GM10266 (cell line): ENCODE data around the gene RAPGEF2.

Experiments used
- DNase-seq: peaks from one replicate; pipeline ENCODE4 v3.0.0; 2012; ENCODE audit errors: extremely low spot score
- TF ChIP-seq, protein P1 (sequence below): IDR thresholded peaks from 2 replicates; pipeline ENCODE4 v1.5.1; 2012; ENCODE audit warnings: mild to moderate bottlenecking, low read depth; ENCODE audit not compliant: control insufficient read depth, insufficient read depth; ENCODE audit errors: missing control alignments

Gene RAPGEF2

DNA sequence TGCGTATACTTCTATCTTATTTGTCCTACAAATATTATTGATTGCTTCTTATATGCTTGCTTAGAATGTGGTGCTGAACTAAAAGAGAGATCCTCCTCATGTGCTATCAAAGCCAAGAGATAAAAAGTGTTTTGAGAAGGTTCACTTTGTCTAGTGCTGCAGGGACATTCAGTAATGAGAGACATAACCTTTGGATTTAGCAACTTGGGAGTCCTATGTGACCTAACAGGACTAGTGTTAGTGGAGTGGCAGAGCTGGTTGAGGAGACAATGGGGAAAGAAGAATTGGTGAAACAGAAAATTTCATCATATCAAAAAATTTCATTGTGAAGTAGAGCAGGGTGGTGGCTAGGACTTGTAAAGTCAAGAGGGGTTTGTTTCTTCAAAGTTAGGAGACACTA lies 117.0 kb downstream of the RAPGEF2 start:
- no peak for DNase-seq
- TF ChIP-seq, protein P1, sequence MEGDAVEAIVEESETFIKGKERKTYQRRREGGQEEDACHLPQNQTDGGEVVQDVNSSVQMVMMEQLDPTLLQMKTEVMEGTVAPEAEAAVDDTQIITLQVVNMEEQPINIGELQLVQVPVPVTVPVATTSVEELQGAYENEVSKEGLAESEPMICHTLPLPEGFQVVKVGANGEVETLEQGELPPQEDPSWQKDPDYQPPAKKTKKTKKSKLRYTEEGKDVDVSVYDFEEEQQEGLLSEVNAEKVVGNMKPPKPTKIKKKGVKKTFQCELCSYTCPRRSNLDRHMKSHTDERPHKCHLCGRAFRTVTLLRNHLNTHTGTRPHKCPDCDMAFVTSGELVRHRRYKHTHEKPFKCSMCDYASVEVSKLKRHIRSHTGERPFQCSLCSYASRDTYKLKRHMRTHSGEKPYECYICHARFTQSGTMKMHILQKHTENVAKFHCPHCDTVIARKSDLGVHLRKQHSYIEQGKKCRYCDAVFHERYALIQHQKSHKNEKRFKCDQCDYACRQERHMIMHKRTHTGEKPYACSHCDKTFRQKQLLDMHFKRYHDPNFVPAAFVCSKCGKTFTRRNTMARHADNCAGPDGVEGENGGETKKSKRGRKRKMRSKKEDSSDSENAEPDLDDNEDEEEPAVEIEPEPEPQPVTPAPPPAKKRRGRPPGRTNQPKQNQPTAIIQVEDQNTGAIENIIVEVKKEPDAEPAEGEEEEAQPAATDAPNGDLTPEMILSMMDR, result no peak

DNA sequence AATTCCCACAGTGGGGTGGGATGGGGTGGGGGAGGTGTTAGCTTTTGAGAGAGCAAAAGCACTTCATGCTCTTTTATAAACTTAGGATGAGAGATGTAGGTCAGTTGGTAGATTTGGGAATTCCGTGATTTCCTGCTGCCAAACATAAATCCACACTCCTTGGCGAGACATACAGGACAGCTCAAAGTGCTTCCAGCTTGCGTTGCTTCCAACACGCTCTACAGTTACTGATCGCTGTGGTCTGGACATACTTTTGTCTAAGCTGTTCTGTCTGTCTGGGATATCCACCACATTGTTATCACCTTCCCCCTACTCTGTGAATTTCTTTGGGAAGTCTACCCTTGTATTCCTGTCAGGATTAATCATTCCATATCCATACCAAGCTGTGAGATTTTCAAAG lies 117.5 kb downstream of the RAPGEF2 start:
- DNase-seq, result no peak
- TF ChIP-seq, protein P1, result no peak

DNA sequence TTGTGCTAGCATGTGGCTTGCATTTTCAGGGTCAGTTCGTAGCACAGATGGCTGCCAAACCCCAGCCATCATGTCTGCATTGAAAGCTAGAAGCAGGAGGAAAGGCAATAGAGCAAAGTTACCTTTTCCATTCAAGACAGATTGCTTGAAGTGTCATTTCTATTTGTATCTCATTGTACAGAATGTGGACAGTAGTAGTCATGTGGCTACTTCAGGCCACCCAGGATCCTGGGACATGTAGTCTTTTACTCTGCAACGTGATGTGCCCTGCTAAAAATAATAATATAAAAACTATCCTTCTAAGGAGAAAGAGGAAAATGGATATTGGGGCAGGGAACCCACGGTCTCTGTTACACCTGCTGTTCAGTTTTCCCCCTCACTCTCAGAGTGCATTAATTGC lies 118.4 kb downstream of the RAPGEF2 start:
- no peak for DNase-seq
- TF ChIP-seq, protein P1, result no peak

DNA sequence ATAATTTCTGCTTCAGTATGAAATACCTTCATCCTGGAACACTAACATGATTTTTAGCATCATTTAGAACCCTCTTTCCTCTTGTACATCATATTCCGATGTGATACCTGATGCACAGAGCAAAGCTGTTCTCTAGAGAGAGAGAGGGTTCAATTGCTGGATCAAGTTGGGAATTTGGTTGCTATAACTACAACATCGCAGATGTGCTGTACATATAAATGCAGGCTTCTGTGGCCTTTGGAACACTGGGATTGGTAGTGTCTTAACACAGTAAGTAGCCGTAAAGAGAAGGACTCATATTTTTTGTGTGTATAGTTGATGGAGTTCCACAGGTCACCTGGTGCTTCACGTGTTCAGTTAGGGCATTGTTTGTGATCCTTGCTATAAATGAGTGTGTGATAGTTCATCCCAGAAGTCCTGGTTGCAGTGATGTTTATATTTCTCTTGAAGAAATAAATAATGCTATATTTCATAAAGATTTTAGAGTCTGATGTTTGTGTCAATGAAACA lies 119.2 kb downstream of the RAPGEF2 start:
- TF ChIP-seq, protein P1, result no peak
- no peak for DNase-seq

DNA sequence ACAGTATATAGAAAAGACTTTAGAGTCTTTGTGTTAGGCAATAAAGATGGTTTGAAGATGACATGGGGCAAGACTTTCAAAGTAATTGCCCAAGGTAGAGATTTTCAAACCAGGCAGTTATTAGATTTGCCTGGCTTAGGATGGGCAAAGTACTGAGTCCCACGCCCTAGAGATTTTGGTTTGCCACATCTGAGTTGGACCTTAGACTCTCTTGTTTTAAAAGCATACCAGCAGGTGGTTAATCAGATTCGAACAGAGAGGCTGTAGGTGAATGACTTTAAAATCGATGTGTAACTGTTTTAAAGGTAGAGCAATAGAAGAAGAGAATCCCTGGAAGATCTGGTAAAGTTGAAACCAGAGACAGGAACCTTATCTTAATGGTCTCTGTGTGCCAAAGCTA lies 121.5 kb downstream of the RAPGEF2 start:
- DNase-seq, result no peak

DNA sequence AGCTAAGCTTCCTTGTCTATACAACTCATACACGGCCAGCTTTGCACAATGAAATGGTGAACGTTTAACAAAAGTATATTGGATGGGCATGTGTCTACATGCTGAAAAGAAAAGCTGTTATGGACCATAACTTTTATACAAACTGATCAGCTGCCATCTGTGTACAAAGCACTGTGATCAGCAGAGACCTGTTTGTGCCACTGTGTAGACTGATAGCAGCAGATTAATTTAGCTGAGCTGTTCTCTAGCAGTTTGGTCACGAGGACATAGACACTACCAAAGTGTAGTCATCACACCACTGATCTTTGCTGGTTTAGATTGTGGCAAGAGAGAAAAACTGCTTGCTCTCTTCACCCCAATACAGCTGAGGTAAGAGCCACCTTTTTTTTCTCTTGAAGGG lies 124.5 kb downstream of the RAPGEF2 start:
- TF ChIP-seq, protein P1, result no peak
- DNase-seq, result no peak

More for the DNA sequence above, 121.5 kb downstream of the RAPGEF2 start:
- TF ChIP-seq, protein P1, result no peak

DNA sequence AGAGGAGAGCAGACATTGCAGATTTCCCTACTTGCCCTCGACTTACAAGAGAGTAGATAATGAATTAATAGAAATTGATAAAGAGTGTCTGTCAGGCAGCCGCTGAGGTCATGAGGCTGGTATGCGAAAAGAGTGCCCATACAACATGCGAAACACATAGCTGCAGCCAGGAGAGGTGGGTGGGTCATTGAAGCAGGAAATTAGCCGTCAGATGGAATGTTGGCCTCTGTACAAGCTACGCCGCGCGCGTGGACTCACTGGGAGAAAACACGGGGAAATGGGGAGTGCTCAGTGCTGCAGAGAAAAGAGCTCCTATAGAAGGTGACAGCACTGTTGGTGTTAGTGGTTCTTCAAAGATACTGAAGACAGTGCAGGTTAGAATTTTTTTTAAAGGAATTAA lies 125.1 kb downstream of the RAPGEF2 start:
- DNase-seq, result no peak
- TF ChIP-seq, protein P1, result no peak
